ENCODE results near the gene CSNK2A1.

- TF ChIP-seq REST (IDR thresholded peaks at IDR 0.05) (no peak), ATF3 (IDR thresholded peaks at IDR 0.05) (no peak), TAF1 (conservative IDR thresholded peaks at IDR 0.05) (no peak), ZBTB33 (IDR thresholded peaks at IDR 0.05) (no peak), CTCF (IDR thresholded peaks at IDR 0.05; ENCODE audit: low read depth, low read length, missing input control) (no peak), MAX (IDR thresholded peaks at IDR 0.05) (no peak), YY1 (IDR thresholded peaks at IDR 0.05) (no peak), RAD21 (IDR thresholded peaks at IDR 0.05) (no peak), JUND (IDR thresholded peaks at IDR 0.05) (no peak), SP1 (IDR thresholded peaks at IDR 0.05) (no peak), FOXA1 (IDR thresholded peaks at IDR 0.05) (no peak), NR2F2 (IDR thresholded peaks at IDR 0.05) (no peak)
These were observed 75.8 kb downstream of the CSNK2A1 start for GRCh38 chr20:467755-468154.
